Thymus (tissue), 11 donors: ENCODE data around the gene MRRF. TPM values are rescaled to one million over a fixed set of nuclear protein-coding genes. Genes with fewer than 3 reads are reported as not detected.
"Not testable (repeated sequence)": the region's sequence is repeated elsewhere in the genome, so short reads cannot be mapped to it uniquely, and the experiment has no call there.

ENCODE experiments used
- DNase-seq, 9 donors: peaks; one replicate each; pipeline ENCODE4 v3.0.0-alpha.2; 2013; ENCODE audit warnings: low spot score in 9 of 9, low read depth in 6 of 9, missing footprints in 1 of 9
- H3K27ac ChIP-seq, 2 donors: one replicate each; pipeline ENCODE4 v1.5.1; 2013; ENCODE audit warnings: control low read depth in 1 of 2, low read depth in 1 of 2, low read length in 1 of 2, mild to moderate bottlenecking in 1 of 2, moderate library complexity in 1 of 2
- H3K27me3 ChIP-seq, 2 donors: one replicate each; pipeline ENCODE4 v1.5.1; 2013; ENCODE audit warnings: low read length in 1 of 2; ENCODE audit not compliant: control insufficient read depth in 2 of 2, insufficient read depth in 1 of 2
- H3K36me3 ChIP-seq, 2 donors: one replicate each; pipeline ENCODE4 v1.5.1; 2013; ENCODE audit warnings: low read length in 1 of 2, mild to moderate bottlenecking in 1 of 2, moderate library complexity in 1 of 2; ENCODE audit not compliant: control insufficient read depth in 2 of 2, insufficient read depth in 2 of 2
- H3K4me1 ChIP-seq, 2 donors: one replicate each; pipeline ENCODE4 v1.5.1; 2013; ENCODE audit warnings: low read length in 2 of 2; ENCODE audit not compliant: control insufficient read depth in 2 of 2, insufficient read depth in 2 of 2
- H3K4me3 ChIP-seq, 2 donors: one replicate each; pipeline ENCODE4 v1.5.1; 2013; ENCODE audit warnings: low read length in 2 of 2, control low read depth in 1 of 2, mild to moderate bottlenecking in 1 of 2
- H3K9me3 ChIP-seq, 2 donors: one replicate each; pipeline ENCODE4 v1.5.1; 2013; ENCODE audit warnings: low read length in 1 of 2, mild to moderate bottlenecking in 1 of 2; ENCODE audit not compliant: control insufficient read depth in 2 of 2, insufficient read depth in 1 of 2
- WGBS: extraction: QIAGEN DNeasy Blood & Tissue Kit; methylation state at CpG from one replicate; pipeline ENCODE4 v1.1.7; 2013; 5-methylcytosine and 5-hydroxymethylcytosine counted together
- polyA plus RNA-seq: library from polyadenylated mRNA; stranded (reverse); fragments of 200-250 nt; gene quantifications from one replicate; pipeline ENCODE4 v1.2.3, GENCODE V29; 2013
- total RNA-seq: library from RNA; stranded (reverse); fragments of 120-200 nt; gene quantifications from one replicate; pipeline ENCODE4 v1.2.4, GENCODE V29; 2013
- donor health status: healthy.

The MRRF gene
- total and polyA plus RNA-seq, 2 donors, result 27.0 to 34.7 TPM

DNA sequence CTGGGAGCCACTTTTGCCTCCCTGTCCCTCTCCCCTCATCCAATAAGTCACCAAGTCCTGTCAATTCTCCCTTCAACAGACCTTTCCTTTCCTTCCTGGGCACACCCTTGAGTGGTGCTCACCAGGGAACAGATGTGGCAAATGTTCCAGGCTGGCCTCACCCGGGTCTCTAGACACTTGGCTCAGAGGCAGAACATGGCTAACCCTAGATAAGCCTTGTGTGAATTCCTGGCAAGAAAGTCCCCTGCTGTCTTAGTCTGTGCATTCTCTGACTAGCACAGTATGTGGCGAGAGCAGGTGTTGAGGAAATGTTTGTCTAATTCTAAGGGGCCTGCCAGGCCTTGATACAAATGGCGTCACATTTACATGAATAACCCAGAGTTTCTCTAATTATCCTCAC lies 64.9 kb downstream of the MRRF start:
- no peak for DNase-seq
- Histone ChIP-seq H3K4me3 (no peak overlapping the region), H3K9me3 (no peaks in the 10 kb centered on the region), H3K27me3 (no peaks in the 10 kb centered on the region), H3K36me3 (peaks cover 0 to 3% of the 10 kb centered on the region in 2 donors), H3K27ac (no peak overlapping the region), H3K4me1 (no peaks in the 10 kb centered on the region)
- 95% methylated on average over 3 of the region's 3 CpGs for WGBS

DNA sequence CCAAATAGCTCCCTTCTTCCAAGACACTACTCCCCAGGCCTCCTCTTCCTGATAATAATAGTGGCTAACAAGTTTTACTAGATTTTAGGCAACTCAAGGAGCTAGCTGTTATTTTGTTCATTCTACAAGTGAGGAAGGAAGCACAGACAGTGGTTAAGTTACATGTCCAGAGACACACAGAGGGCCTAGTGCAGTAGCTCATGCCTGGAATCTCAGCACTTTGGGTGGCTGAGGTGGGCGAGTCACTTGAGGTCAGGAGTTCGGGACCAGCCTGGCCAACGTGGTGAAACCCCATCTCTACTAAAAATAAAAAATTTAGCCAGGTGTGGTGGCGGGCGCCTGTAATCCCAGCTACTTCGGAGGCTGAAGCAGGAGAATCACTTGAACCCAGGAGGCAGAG lies 65.8 kb downstream of the MRRF start:
- H3K4me1 ChIP-seq, H3K27ac ChIP-seq, H3K36me3 ChIP-seq, H3K27me3 ChIP-seq, H3K4me3 ChIP-seq, DNase-seq, H3K9me3 ChIP-seq: not testable (repeated sequence)
- WGBS, result 94% methylated on average over 6 of the region's 6 CpGs

DNA sequence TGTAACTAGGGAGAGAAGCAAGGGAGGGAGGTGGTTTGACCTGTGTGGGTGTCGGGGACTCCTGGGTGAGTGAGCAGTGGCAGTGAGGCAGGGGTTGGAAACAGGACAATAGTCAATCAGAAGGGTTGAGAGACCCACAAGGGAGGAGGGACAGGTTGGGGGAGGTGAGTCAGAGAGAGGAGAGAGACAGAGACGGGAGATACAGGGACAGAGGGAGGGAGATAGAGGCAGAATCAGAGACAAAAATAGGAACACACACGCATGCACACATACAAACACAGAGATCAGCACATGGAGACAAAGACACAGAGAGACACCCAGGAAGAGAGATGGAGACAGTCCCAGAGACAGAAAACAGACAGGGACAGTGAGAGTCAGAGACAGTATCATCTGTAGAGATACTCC lies 66.8 kb downstream of the MRRF start:
- peaks cover 0 to 3% of the 10 kb centered on the region in 2 donors for H3K36me3 ChIP-seq
- H3K27me3 ChIP-seq, result no peaks in the 10 kb centered on the region
- no peak overlapping the region for H3K27ac ChIP-seq
- H3K4me3 ChIP-seq, result no peak overlapping the region
- no peaks in the 10 kb centered on the region for H3K9me3 ChIP-seq
- WGBS, result 96% methylated on average over 3 of the region's 3 CpGs
- no peak for DNase-seq
- no peaks in the 10 kb centered on the region for H3K4me1 ChIP-seq

DNA sequence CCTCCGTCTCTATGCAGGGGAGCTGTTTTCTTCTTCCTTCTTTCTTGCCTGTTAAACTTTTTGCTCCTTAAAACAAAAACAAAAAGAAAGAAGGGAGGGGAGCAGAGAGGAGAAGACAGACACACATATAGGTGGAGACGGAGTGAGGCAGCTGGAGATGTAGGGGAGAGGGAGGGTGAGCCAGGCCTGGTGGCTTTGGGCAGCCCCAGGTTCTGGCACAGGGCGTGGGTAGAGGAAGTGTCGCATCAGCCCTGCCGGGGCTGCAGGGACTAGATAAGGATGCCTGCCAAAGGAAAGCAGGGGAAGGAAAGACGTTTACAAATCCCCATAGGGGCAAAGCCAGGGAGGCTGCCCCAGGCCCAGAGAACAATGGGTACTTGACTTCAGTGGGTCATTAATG lies 67.4 kb downstream of the MRRF start:
- DNase-seq, result no peak
- 9% methylated on average over 6 of the region's 6 CpGs for WGBS
- H3K27ac ChIP-seq, result no peak overlapping the region

DNA sequence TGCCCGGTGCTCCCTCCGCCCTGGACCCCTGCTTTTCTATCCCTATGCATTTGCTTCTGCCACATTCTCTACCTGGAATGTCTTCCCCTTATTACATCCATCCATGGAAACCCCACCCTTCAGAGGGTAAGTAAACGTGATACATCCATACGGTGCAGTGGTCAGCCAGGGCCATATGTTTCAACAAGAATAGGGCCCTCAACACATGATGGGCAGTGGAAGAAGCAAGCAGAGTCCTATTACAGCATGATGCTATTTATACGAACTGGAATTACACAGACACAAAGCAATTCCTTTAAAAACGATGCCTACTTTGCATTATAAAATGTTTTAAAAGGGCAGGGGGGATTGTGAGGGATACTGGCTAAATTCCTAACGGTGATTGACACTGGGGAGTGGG lies 68.0 kb downstream of the MRRF start:
- H3K4me3 ChIP-seq, result no peak overlapping the region
- no peak for DNase-seq
- WGBS, result 92% methylated on average over 7 of the region's 7 CpGs
- no peaks in the 10 kb centered on the region for H3K36me3 ChIP-seq
- no peaks in the 10 kb centered on the region for H3K4me1 ChIP-seq
- no peak overlapping the region for H3K27ac ChIP-seq
- no peaks in the 10 kb centered on the region for H3K9me3 ChIP-seq
- peaks cover 0 to 9% of the 10 kb centered on the region in 2 donors for H3K27me3 ChIP-seq

More for the DNA sequence above, 67.4 kb downstream of the MRRF start:
- Histone ChIP-seq H3K36me3 (no peaks in the 10 kb centered on the region), H3K9me3 (no peaks in the 10 kb centered on the region), H3K4me1 (no peaks in the 10 kb centered on the region), H3K4me3 (no peak overlapping the region), H3K27me3 (peaks cover 0 to 4% of the 10 kb centered on the region in 2 donors)

DNA sequence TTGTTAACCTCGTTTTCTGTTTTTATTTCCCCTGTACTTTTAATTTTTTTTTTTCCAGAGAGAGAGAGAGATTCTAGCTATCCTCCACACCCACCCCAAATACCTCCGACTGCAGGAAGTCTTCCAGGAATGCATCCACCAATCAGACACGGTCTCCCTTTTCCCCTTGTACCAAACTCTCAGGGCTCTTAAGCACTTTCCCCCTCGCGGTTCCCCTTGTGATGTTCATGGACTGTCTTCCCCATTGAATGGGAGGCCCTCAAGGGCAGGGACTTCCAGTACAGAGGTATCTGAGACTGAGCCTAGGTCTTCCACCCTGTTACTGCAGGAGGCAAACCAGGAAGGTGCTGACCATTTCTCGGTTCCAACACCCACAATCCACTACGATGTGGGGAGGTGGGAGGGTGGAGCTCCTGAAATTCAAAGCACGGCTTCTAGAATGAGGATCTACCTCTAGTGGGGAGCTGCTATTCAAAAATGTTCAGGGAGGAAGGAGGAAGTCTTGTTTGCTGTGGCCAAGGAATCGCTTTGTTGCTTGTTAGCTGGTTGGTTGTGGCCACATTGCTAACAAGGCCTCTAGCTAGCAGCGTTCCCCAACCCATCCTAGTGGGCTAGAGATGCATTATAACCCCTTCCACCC lies 68.6 kb downstream of the MRRF start:
- Histone ChIP-seq H3K4me3 (no peak overlapping the region), H3K36me3 (no peaks in the 10 kb centered on the region), H3K9me3 (no peaks in the 10 kb centered on the region), H3K27me3 (peaks cover 0 to 14% of the 10 kb centered on the region in 2 donors), H3K27ac (no peak overlapping the region), H3K4me1 (no peaks in the 10 kb centered on the region)
- WGBS, result 80% methylated on average over 10 of the region's 10 CpGs
- no peak for DNase-seq

DNA sequence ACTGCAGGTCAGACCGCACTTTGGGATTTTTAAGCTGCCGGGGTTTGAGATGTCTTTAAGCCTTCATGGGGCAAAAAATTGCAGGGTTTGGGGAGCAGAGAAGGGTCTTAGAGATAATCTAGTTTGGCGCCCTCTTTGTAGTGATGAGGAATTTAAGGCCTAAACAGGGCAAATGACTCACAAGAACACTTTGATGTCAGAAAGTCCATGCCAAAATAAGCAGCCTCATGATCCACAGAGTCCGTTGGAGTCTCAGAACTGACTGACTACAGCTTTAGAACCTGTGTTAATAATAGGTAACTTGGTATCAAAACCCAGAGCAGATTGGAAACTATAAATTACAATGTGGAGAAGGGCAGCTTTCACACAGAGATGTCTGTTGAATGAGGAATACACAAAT lies 70.2 kb downstream of the MRRF start:
- H3K27me3 ChIP-seq, result peaks cover 0 to 21% of the 10 kb centered on the region in 2 donors
- no peaks in the 10 kb centered on the region for H3K9me3 ChIP-seq
- no peak overlapping the region for H3K4me3 ChIP-seq
- WGBS, result 95% methylated on average over 4 of the region's 4 CpGs
- no peak overlapping the region for H3K27ac ChIP-seq
- no peak for DNase-seq
- H3K4me1 ChIP-seq, result no peaks in the 10 kb centered on the region
- no peaks in the 10 kb centered on the region for H3K36me3 ChIP-seq

DNA sequence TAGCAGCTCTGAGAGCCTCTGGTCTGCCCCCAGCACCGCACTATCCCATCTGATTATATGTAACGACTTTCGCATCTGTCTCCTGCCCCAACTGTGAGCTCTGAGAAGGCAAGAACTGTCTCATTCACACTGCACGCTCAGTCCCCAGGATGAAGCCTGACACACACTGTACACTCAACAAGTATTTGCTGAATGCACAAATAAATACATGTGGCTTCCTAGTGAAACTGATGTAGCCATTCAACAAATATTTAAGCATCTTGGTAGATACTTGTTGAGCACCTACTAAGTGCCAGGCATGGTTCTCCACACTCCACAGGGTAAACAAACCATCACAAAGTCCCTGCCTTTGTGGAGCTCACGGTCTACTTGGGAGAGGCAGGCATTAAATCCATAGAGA lies 71.5 kb downstream of the MRRF start:
- Histone ChIP-seq H3K36me3 (no peaks in the 10 kb centered on the region), H3K9me3 (no peaks in the 10 kb centered on the region), H3K27me3 (peaks cover 0 to 21% of the 10 kb centered on the region in 2 donors), H3K4me1 (no peaks in the 10 kb centered on the region), H3K27ac (no peak overlapping the region), H3K4me3 (no peak overlapping the region)
- 98% methylated on average over 5 of the region's 5 CpGs for WGBS
- no peak for DNase-seq

DNA sequence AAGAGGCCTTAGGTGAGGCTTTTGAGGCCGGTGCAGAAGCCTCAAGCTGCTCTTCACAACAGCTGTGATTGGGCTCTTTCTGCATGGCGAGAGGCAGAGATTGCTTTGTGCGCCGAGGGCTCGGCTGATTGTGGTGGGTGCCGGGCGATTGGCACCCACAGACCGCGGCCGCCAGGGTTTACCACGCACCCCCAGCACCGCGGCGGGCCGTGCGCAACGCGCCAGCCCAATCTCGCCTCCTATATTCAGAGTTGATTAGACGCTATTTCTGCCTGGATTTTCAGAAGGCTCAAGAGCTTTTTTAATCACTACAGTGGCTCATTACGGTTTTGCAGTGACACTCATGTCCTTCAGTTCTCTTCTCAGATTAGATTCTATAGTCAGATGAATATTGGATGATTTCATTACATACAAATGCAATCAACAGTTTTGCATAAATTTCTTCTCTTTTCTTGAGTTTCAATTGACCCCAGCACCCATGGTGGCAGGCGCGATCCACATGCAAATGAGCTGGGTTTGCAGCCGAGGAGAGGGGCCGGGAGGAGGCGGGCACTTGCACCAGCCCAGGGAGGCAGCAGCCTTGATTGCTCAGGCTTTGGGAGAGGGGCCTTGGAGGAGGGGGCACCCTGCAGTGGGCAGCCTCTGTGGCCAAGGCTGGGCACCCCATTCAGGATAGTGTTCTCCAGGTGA lies 72.3 kb downstream of the MRRF start:
- no peak for DNase-seq
- Histone ChIP-seq H3K36me3 (no peaks in the 10 kb centered on the region), H3K9me3 (no peaks in the 10 kb centered on the region), H3K27ac (no peak overlapping the region), H3K4me1 (no peaks in the 10 kb centered on the region), H3K27me3 (peaks cover 0 to 21% of the 10 kb centered on the region in 2 donors), H3K4me3 (no peak overlapping the region)
- 80% methylated on average over 26 of the region's 26 CpGs for WGBS
